Gastrocnemius medialis (tissue), 4 donors: ENCODE data around the gene CENPU. TPM values are rescaled to one million over a fixed set of nuclear protein-coding genes. Genes with fewer than 3 reads are reported as not detected.
A peak's percentile ranks its signal among the peaks of the same experiment; 100 is the strongest.

Experiments used
- ATAC-seq, 2 donors: fragments of 150-250 bp; one replicate each; pipeline ENCODE4 v1.9.1; 2016
- DNase-seq, 2 donors: peaks; one replicate each; pipeline ENCODE4 v3.0.0-alpha.2; 2019
- H3K27ac ChIP-seq, 4 donors: fragments of 200-600 bp; sonication (generic); 1 replicate in 1 of 4; 2 replicates in 3 of 4; pipeline ENCODE4 v1.5.1; 2016 to 2018; ENCODE audit warnings: mild to moderate bottlenecking in 2 of 4, moderate library complexity in 1 of 4
- H3K27me3 ChIP-seq, 3 donors: fragments of 200-600 bp; sonication (generic) in 2 of 3; 1 replicate in 1 of 3; 2 replicates in 2 of 3; pipeline versions ENCODE4 v1.5.1 to v1.6.0; 2016 to 2019; ENCODE audit warnings: mild to moderate bottlenecking in 1 of 3, moderate library complexity in 1 of 3
- H3K36me3 ChIP-seq, 2 donors: fragments of 200-600 bp; sonication (generic) in 1 of 2; one replicate each; pipeline ENCODE4 v1.5.1; 2017 to 2018
- H3K4me1 ChIP-seq, 2 donors: fragments of 200-600 bp; sonication (generic) in 1 of 2; one replicate each; pipeline ENCODE4 v1.5.1; 2016 to 2017; ENCODE audit warnings: mild to moderate bottlenecking in 2 of 2
- H3K4me3 ChIP-seq, 4 donors: fragments of 200-600 bp; sonication (generic) in 3 of 4; 1 replicate in 1 of 4; 2 replicates in 3 of 4; pipeline ENCODE4 v1.5.1; 2016 to 2019; ENCODE audit warnings: mild to moderate bottlenecking in 2 of 4
- H3K9me3 ChIP-seq, 3 donors: fragments of 200-600 bp; sonication (generic) in 2 of 3; 1 replicate in 1 of 3; 2 replicates in 2 of 3; pipeline ENCODE4 v1.5.1; 2016 to 2019
- POLR2A ChIP-seq, 2 donors: fragments of 450-650 bp; IDR thresholded peaks; one replicate each; pipeline ENCODE4 v1.6.1; 2017; ENCODE audit warnings: antibody characterized with exemption in 2 of 2, mild to moderate bottlenecking in 2 of 2, moderate library complexity in 2 of 2
- in situ Hi-C, 4 donors: fragments of 200-750 bp; cut with MboI; loops; one replicate each; pipeline versions ENCODE4 v1.15.0 to v1.8.0; 2017; ENCODE audit warnings: low sequenced_read_pairs in 4 of 4
- intact Hi-C: fragments of 100-400 bp; cut with DNase I; formaldehyde crosslinking; loops from one replicate; pipeline ENCODE4 v1.15.1; 2023; ENCODE audit warnings: low total_unique reads
- total RNA-seq, 4 donors: library from RNA; depleted of rRNA; stranded (reverse); fragments of >200 nt; gene quantifications; one replicate each; pipeline versions ENCODE4 v1.1.0 to v1.2.3, GENCODE V29; 2016
- TF ChIP-seq, protein P1 (sequence below), 5 experiments: fragments of 450-650 bp in 3 of 5; fragments of 200-600 bp in 2 of 5; sonication (generic) in 2 of 5; IDR thresholded peaks in 4 of 5; conservative IDR thresholded peaks in 1 of 5; 1 replicate in 4 of 5; 2 replicates in 1 of 5; pipeline ENCODE4 v1.5.1; 2016 to 2019; ENCODE audit warnings: antibody characterized with exemption in 5 of 5, mild to moderate bottlenecking in 3 of 5, moderate library complexity in 3 of 5

The CENPU gene
- total RNA-seq, 4 donors from 2014 or later: 0.75 to 2.7 (median 2.2) TPM; not detected in 1

DNA sequence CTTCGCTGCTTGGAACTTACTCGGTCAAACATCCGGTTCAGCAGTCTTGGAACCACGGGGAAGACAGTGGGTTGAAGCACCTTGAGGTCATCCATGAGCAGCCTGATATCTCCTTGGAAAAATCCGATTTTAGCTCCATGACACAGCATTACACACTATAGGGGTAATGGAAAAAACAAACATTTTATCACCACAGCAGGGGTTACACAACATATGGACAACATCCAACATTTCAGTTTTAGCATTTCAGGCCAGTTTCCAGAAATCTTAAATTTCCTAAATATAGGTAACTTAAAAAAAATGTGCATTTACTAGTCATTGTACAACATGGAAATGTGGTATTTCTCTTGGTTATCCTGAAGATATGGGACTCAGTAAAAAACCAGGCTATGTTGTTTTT is 34.4 kb upstream of the CENPU start:
- intact Hi-C loops: loop anchor here (2.0 kb wide), 1 partner anchor 17 kb away; no protein-coding TSS in a partner anchor
- peaks cover 13 to 99% of the 10 kb centered on the region in 2 donors for H3K36me3 ChIP-seq

DNA sequence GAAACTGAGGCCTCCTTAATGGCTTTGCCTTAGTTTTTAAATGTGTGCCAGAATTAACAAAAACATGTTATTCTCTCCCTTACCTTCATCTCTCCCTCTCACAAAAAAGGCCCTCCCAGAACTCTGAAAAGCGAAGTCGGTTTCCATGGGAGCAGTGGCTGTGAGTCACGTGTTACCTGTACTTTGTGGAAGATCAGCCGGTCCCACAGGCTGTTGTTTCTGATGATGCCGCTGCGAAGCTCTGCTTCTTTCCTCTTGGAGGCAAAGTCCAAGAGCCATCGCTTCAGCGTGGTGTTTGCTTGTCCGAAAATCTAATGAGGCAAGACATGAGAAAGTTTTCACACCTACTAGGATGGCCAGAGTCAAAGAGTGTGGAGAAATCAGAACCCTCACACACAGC is 32.5 kb upstream of the CENPU start:
- ATAC-seq: no peak
- peaks cover 42 to 62% of the 10 kb centered on the region in 2 donors for H3K4me1 ChIP-seq
- intact Hi-C loops (no loop called here), in situ Hi-C loops (loop anchor here in 1 of 4 donors (25.0 kb wide), 1 partner anchor 371 kb away; the partner anchor contains the start of gene SLC25A4)
- no peaks in the 10 kb centered on the region for H3K27me3 ChIP-seq
- H3K27ac ChIP-seq: peak overlapping the region; percentile 66 to 83 (median 71)
- no peak for DNase-seq
- H3K9me3 ChIP-seq: no peaks in the 10 kb centered on the region
- TF ChIP-seq, protein P1, sequence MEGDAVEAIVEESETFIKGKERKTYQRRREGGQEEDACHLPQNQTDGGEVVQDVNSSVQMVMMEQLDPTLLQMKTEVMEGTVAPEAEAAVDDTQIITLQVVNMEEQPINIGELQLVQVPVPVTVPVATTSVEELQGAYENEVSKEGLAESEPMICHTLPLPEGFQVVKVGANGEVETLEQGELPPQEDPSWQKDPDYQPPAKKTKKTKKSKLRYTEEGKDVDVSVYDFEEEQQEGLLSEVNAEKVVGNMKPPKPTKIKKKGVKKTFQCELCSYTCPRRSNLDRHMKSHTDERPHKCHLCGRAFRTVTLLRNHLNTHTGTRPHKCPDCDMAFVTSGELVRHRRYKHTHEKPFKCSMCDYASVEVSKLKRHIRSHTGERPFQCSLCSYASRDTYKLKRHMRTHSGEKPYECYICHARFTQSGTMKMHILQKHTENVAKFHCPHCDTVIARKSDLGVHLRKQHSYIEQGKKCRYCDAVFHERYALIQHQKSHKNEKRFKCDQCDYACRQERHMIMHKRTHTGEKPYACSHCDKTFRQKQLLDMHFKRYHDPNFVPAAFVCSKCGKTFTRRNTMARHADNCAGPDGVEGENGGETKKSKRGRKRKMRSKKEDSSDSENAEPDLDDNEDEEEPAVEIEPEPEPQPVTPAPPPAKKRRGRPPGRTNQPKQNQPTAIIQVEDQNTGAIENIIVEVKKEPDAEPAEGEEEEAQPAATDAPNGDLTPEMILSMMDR (IDR thresholded peaks at IDR 0.05 in 4 of 5, conservative IDR thresholded peaks at IDR 0.05 in 1 of 5): no peak
- TF ChIP-seq POLR2A (IDR thresholded peaks at IDR 0.05): no peak
- peaks cover 16 to 99% of the 10 kb centered on the region in 2 donors for H3K36me3 ChIP-seq
- no peak overlapping the region for H3K4me3 ChIP-seq

More for the DNA sequence above, 34.4 kb upstream of the CENPU start:
- H3K9me3 ChIP-seq: no peaks in the 10 kb centered on the region
- ATAC-seq: no peak
- no peak for TF ChIP-seq POLR2A (IDR thresholded peaks at IDR 0.05)
- TF ChIP-seq, protein P1 (IDR thresholded peaks at IDR 0.05 in 4 of 5, conservative IDR thresholded peaks at IDR 0.05 in 1 of 5): no peak
- no peaks in the 10 kb centered on the region for H3K27me3 ChIP-seq
- H3K4me1 ChIP-seq: peaks cover 32 to 46% of the 10 kb centered on the region in 2 donors
- H3K4me3 ChIP-seq: no peak overlapping the region
- peak overlapping the region; percentile 33 to 83 (median 40) for H3K27ac ChIP-seq
- in situ Hi-C loops: loop anchor here in 1 of 4 donors (25.0 kb wide), 1 partner anchor 369 kb away; the partner anchor contains the start of gene SLC25A4
- DNase-seq: no peak

DNA sequence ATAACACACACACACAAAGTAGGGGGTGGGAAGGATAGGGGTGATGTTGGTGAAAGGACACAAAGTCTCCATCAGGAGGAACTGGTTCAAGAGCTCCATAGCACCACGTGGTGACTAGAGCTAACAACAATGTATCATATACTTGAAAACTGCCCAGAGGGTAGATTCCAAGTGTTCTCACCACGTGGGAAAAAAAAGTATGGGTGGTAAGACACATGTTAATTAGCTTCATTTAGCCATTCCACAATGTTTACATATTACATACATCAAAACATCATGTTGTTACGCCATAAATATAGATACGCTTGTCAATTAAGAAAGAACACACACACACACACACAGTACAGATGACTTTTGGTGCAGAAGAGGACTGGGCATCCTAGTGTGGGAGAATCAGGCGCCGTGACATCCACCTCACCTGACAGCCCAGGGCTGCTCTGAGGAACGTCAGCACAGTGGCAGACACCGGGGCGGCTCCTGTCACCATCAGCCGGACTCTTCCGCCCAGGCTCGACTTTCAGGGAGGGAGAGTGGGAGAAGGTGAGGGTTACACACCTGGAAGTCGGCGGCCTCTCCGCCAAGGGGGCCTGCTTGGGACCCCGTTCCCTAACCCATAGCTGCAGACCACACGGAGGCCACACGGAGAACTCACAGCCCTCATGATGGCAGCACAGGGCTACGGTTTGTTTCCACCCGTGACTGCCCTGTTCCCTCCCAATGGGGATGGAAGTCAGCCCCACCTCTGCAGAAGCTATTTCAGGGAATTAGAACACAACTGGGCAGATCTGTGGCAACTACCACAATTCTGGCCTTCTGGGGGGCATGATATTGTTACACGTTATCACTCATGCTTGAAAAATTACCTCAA is 31.8 kb upstream of the CENPU start:
- peaks cover 42 to 68% of the 10 kb centered on the region in 2 donors for H3K4me1 ChIP-seq
- peak overlapping the region; percentile 66 to 83 (median 71) for H3K27ac ChIP-seq
- H3K4me3 ChIP-seq: no peak overlapping the region
- no peak for TF ChIP-seq POLR2A (IDR thresholded peaks at IDR 0.05)
- TF ChIP-seq, protein P1 (IDR thresholded peaks at IDR 0.05 in 4 of 5, conservative IDR thresholded peaks at IDR 0.05 in 1 of 5): no peak
- no peak for ATAC-seq
- H3K27me3 ChIP-seq: no peaks in the 10 kb centered on the region
- intact Hi-C loops (no loop called here), in situ Hi-C loops (loop anchor here in 1 of 4 donors (25.0 kb wide), 1 partner anchor 372 kb away; the partner anchor contains the start of gene SLC25A4)
- peaks cover 16 to 99% of the 10 kb centered on the region in 2 donors for H3K36me3 ChIP-seq
- no peaks in the 10 kb centered on the region for H3K9me3 ChIP-seq
- DNase-seq: no peak

DNA sequence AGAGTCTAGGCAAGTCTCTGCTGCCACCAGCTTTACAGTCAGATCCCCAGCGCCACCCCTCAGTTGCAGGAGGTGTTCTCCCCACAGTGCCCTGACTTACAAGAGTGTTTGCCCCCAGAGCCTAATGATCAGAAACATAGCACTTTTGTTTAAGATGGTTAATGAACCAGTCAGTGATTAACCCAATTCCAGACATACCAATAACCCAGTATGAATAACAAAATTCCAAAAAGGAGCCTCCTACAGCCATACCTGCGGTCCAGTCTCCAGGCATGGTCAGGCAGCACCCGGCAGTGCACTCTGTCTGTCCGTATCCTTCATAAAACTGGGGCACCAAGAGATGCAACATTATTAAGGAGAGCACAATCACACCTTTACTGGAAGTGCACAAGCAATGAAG is 30.7 kb upstream of the CENPU start:
- intact Hi-C loops (no loop called here), in situ Hi-C loops (loop anchor here in 1 of 4 donors (25.0 kb wide), 1 partner anchor 373 kb away; the partner anchor contains the start of gene SLC25A4)
- ATAC-seq (no peak), DNase-seq (no peak)
- Histone ChIP-seq H3K36me3 (peaks cover 16 to 98% of the 10 kb centered on the region in 2 donors), H3K9me3 (no peaks in the 10 kb centered on the region), H3K4me3 (no peak overlapping the region), H3K27ac (peak overlapping the region; percentile 66 to 83 (median 71)), H3K27me3 (no peaks in the 10 kb centered on the region), H3K4me1 (peaks cover 42 to 77% of the 10 kb centered on the region in 2 donors)
- no peak for TF ChIP-seq POLR2A (IDR thresholded peaks at IDR 0.05)
- TF ChIP-seq, protein P1 (IDR thresholded peaks at IDR 0.05 in 4 of 5, conservative IDR thresholded peaks at IDR 0.05 in 1 of 5): no peak
